GM10266 (cell line): Measurements from ENCODE around the gene SNX14.
A peak's percentile ranks its signal among the peaks of the same experiment; 100 is the strongest.
"Not testable (repeated sequence)": the region's sequence is repeated elsewhere in the genome, so short reads cannot be mapped to it uniquely, and the experiment has no call there.

Source experiments
- DNase-seq: peaks from one replicate; pipeline ENCODE4 v3.0.0; 2012; ENCODE audit errors: extremely low spot score
- CTCF ChIP-seq: IDR thresholded peaks from 2 replicates; pipeline ENCODE4 v1.5.1; 2012; ENCODE audit warnings: mild to moderate bottlenecking, low read depth; ENCODE audit not compliant: control insufficient read depth, insufficient read depth; ENCODE audit errors: missing control alignments

SNX14 gene

GRCh38 chr6:85602100-85602499, 8.4 kb upstream of the SNX14 start:
- no peak for DNase-seq
- no peak for TF ChIP-seq CTCF

GRCh38 chr6:85600713-85601313, 7.2 kb upstream of the SNX14 start:
- TF ChIP-seq CTCF: no peak
- no peak for DNase-seq

GRCh38 chr6:85594197-85594930, 706 bp upstream of the SNX14 start:
- TF ChIP-seq CTCF: no peak
- DNase-seq: peak; percentile 25

GRCh38 chr6:85592033-85592432, 1.6 kb downstream of the SNX14 start:
- no peak for DNase-seq
- no peak for TF ChIP-seq CTCF

- no peak for TF ChIP-seq CTCF
- no peak for DNase-seq
These were observed 2.5 kb downstream of the SNX14 start for GRCh38 chr6:85591207-85591606.

- no peak for DNase-seq
- TF ChIP-seq CTCF: no peak
These were observed 7.9 kb downstream of the SNX14 start for GRCh38 chr6:85585741-85586140.

GRCh38 chr6:85582832-85583231, 10.8 kb downstream of the SNX14 start:
- DNase-seq: not testable (repeated sequence)

GRCh38 chr6:85581572-85581971, 12.1 kb downstream of the SNX14 start:
- no peak for DNase-seq
- no peak for TF ChIP-seq CTCF
